Fibroblast of lung (primary cell): ENCODE data around the gene ZNF530.

ENCODE experiments used
- CTCF ChIP-seq, 2 donors: IDR thresholded peaks in 1 of 2; conservative IDR thresholded peaks in 1 of 2; 1 replicate in 1 of 2; 2 replicates in 1 of 2; pipeline ENCODE4 v1.5.1; 2011 to 2012; ENCODE audit warnings: low read length in 2 of 2, control low read depth in 1 of 2, inconsistent platforms in 1 of 2, low read depth in 1 of 2, mild to moderate bottlenecking in 1 of 2
- EZH2 ChIP-seq: IDR thresholded peaks from 2 replicates; pipeline ENCODE4 v1.5.1; 2012; ENCODE audit warnings: low read length, control low read depth, mild to moderate bottlenecking; ENCODE audit errors: missing control alignments

- TF ChIP-seq CTCF (conservative IDR thresholded peaks at IDR 0.05 in 1 of 2, IDR thresholded peaks at IDR 0.05 in 1 of 2; ENCODE audit: low read depth in 1 of 2, low read length in 2 of 2) (no peak), EZH2 (no peak)
These were observed at the start of gene ZNF530 for GRCh38 chr19:57599761-57600383.
